H1 (cell line): Measurements from ENCODE around the gene OR10G2. TPM values are rescaled to one million over a fixed set of nuclear protein-coding genes. Genes with fewer than 3 reads are reported as not detected.

Experiments used
- CTCF ChIA-PET: fragments of 300-600 bp; sonication (Branson Sonifier 250); formaldehyde crosslinking; loops from one replicate; lab custom pipeline; 2021; ENCODE audit not compliant: partially characterized antibody; lab: Charles Lee
- POLR2A ChIA-PET: fragments of 300-600 bp; sonication (Branson Sonifier 250); formaldehyde crosslinking; loops from one replicate; lab custom pipeline; 2021; ENCODE audit warnings: inconsistent platforms; ENCODE audit not compliant: partially characterized antibody; lab: Charles Lee
- DNase-seq, 2 experiments: peaks; one replicate each; pipeline versions ENCODE4 v3.0.0 to v3.0.0-alpha.2; 2010 to 2022; ENCODE audit warnings: low spot score in 2 of 2, low read depth in 1 of 2, mixed read lengths in 1 of 2
- FAIRE-seq: peaks from 2 replicates; lab custom pipeline; 2011; peaks lifted over from hg19 to GRCh38; lab: Jason Lieb, UNC
- H2AFZ ChIP-seq: 2 replicates; pipeline ENCODE4 v1.8.1; 2012; ENCODE audit warnings: low read length, inconsistent platforms
- H2AK5ac ChIP-seq: 2 replicates; pipeline ENCODE4 v1.6.1; 2013; ENCODE audit warnings: low read depth, low read length
- H2BK120ac ChIP-seq: replicated peaks from 2 replicates; pipeline ENCODE3; 2013; ENCODE audit warnings: low read depth, low read length, inconsistent platforms
- H2BK12ac ChIP-seq: 2 replicates; pipeline ENCODE4 v1.6.1; 2013; ENCODE audit warnings: low read depth, low read length
- H2BK15ac ChIP-seq: 2 replicates; pipeline ENCODE4 v1.6.1; 2013; ENCODE audit warnings: low read length
- H2BK20ac ChIP-seq: 2 replicates; pipeline ENCODE4 v1.6.1; 2013; ENCODE audit warnings: low read length
- H2BK5ac ChIP-seq: 2 replicates; pipeline ENCODE4 v1.6.1; 2013; ENCODE audit warnings: low read depth, low read length
- H3K14ac ChIP-seq: 2 replicates; pipeline ENCODE4 v1.6.1; 2013; ENCODE audit warnings: inconsistent platforms; ENCODE audit not compliant: insufficient read length
- H3K18ac ChIP-seq: 2 replicates; pipeline ENCODE4 v1.6.1; 2013; ENCODE audit warnings: low read length; ENCODE audit errors: extremely low read depth
- H3K23ac ChIP-seq: 2 replicates; pipeline ENCODE4 v1.6.1; 2013; ENCODE audit warnings: inconsistent platforms; ENCODE audit not compliant: insufficient read length
- H3K23me2 ChIP-seq: 2 replicates; pipeline ENCODE4 v1.6.1; 2013; ENCODE audit warnings: low read depth, low read length
- H3K27ac ChIP-seq: 2 replicates; pipeline ENCODE4 v1.6.1; 2011; ENCODE audit warnings: low read depth, low read length, inconsistent platforms
- H3K27me3 ChIP-seq, 4 experiments: replicated peaks in 1 of 4; 1 replicate in 1 of 4; 2 replicates in 3 of 4; pipeline versions ENCODE4 v1.6.1 to v1.8.1; 2011 to 2013; ENCODE audit warnings: low read length in 3 of 4, mild to moderate bottlenecking in 3 of 4, inconsistent platforms in 2 of 4, mixed read lengths in 2 of 4, moderate library complexity in 1 of 4; ENCODE audit not compliant: control insufficient read depth in 3 of 4, insufficient read depth in 3 of 4; ENCODE audit errors: extremely low read depth in 1 of 4
- H3K36me3 ChIP-seq, 4 experiments: 2 replicates each; pipeline versions ENCODE4 v1.6.1 to v1.8.1; 2011 to 2013; ENCODE audit warnings: mild to moderate bottlenecking in 4 of 4, low read length in 3 of 4, moderate library complexity in 2 of 4, control low read depth in 1 of 4, inconsistent platforms in 1 of 4; ENCODE audit not compliant: insufficient read depth in 4 of 4, control insufficient read depth in 2 of 4
- H3K4ac ChIP-seq: replicated peaks from 2 replicates; pipeline ENCODE3; 2013; ENCODE audit warnings: low read length, low read depth, mixed read lengths, inconsistent platforms; ENCODE audit not compliant: insufficient read length
- H3K4me1 ChIP-seq, 4 experiments: replicated peaks in 1 of 4; 1 replicate in 1 of 4; 2 replicates in 3 of 4; pipeline versions ENCODE4 v1.6.1 to v1.8.1; 2011 to 2013; ENCODE audit warnings: low read length in 3 of 4, inconsistent platforms in 2 of 4, mixed read lengths in 1 of 4; ENCODE audit not compliant: insufficient read depth in 4 of 4, control insufficient read depth in 3 of 4
- H3K4me2 ChIP-seq, 2 experiments: 2 replicates each; pipeline versions ENCODE4 v1.6.1 to v1.8.1; 2011 to 2013; ENCODE audit warnings: low read depth in 2 of 2, low read length in 2 of 2, control low read depth in 1 of 2, inconsistent platforms in 1 of 2, mild to moderate bottlenecking in 1 of 2; ENCODE audit not compliant: insufficient read depth in 1 of 2
- H3K4me3 ChIP-seq, 4 experiments: fragments of 200-600, 300-600 bp in 1 of 4; sonication (generic), shearing (Covaris generic), sonication (Bioruptor Twin) in 1 of 4; 2 replicates each; pipeline versions ENCODE4 v1.5.1 to v1.8.1; 2011 to 2016; ENCODE audit warnings: low read length in 4 of 4, low read depth in 3 of 4, control low read depth in 2 of 4, inconsistent platforms in 2 of 4, mild to moderate bottlenecking in 2 of 4, mixed read lengths in 1 of 4, moderate library complexity in 1 of 4; ENCODE audit not compliant: insufficient read depth in 2 of 4; ENCODE audit errors: extremely low read depth in 1 of 4
- H3K56ac ChIP-seq: replicated peaks from 2 replicates; pipeline ENCODE3; 2013; ENCODE audit warnings: low read depth, mild to moderate bottlenecking, mixed read lengths, low read length, inconsistent platforms; ENCODE audit not compliant: insufficient read length
- H3K79me1 ChIP-seq: 2 replicates; pipeline ENCODE4 v1.6.1; 2013; ENCODE audit warnings: low read depth, low read length, control low read depth
- H3K79me2 ChIP-seq, 2 experiments: 2 replicates each; pipeline versions ENCODE4 v1.6.1 to v1.8.1; 2012 to 2013; ENCODE audit warnings: low read length in 2 of 2, mild to moderate bottlenecking in 2 of 2, inconsistent platforms in 1 of 2; ENCODE audit not compliant: insufficient read depth in 2 of 2, control insufficient read depth in 1 of 2
- H3K9ac ChIP-seq, 4 experiments: replicated peaks in 1 of 4; 1 replicate in 1 of 4; 2 replicates in 3 of 4; pipeline versions ENCODE4 v1.6.1 to v1.8.1; 2011 to 2013; ENCODE audit warnings: low read depth in 3 of 4, low read length in 3 of 4, control low read depth in 2 of 4, mild to moderate bottlenecking in 2 of 4, moderate library complexity in 2 of 4, inconsistent platforms in 1 of 4; ENCODE audit errors: extremely low read depth in 1 of 4
- H3K9me3 ChIP-seq, 2 experiments: 2 replicates each; pipeline versions ENCODE4 v1.6.1 to v1.8.1; 2012 to 2013; ENCODE audit warnings: mild to moderate bottlenecking in 2 of 2, moderate library complexity in 2 of 2, control low read depth in 1 of 2, inconsistent platforms in 1 of 2, low read depth in 1 of 2, low read length in 1 of 2, mixed read lengths in 1 of 2; ENCODE audit not compliant: insufficient read depth in 2 of 2
- H4K20me1 ChIP-seq, 2 experiments: replicated peaks in 1 of 2; 2 replicates each; pipeline versions ENCODE3 to v1.8.1; 2011 to 2013; ENCODE audit warnings: inconsistent platforms in 2 of 2, low read length in 2 of 2, mild to moderate bottlenecking in 1 of 2; ENCODE audit not compliant: insufficient read depth in 2 of 2, control insufficient read depth in 1 of 2
- H4K5ac ChIP-seq: 2 replicates; pipeline ENCODE4 v1.6.1; 2013; ENCODE audit warnings: low read length, low read depth, mixed read lengths, inconsistent platforms; ENCODE audit not compliant: insufficient read length
- H4K8ac ChIP-seq: 2 replicates; pipeline ENCODE4 v1.8.0; 2013; ENCODE audit warnings: mild to moderate bottlenecking, moderate library complexity, low read length, inconsistent platforms; ENCODE audit not compliant: insufficient read depth; ENCODE audit errors: extremely low read depth
- H4K91ac ChIP-seq: replicated peaks from 2 replicates; pipeline ENCODE3; 2013; ENCODE audit warnings: low read length, mixed read lengths, inconsistent platforms; ENCODE audit not compliant: insufficient read length
- ASH2L ChIP-seq: fragments of 200-600, 300-600 bp; sonication (generic); IDR thresholded peaks from one replicate; pipeline ENCODE4 v1.7.1; 2017; ENCODE audit warnings: low read length
- CREB1 ChIP-seq: IDR thresholded peaks from 2 replicates; pipeline ENCODE4 v1.6.1; 2012; ENCODE audit warnings: inconsistent platforms
- ZNF274 ChIP-seq: IDR thresholded peaks from 2 replicates; pipeline ENCODE4 v1.7.0; 2012; ENCODE audit warnings: low read length, borderline replicate concordance; ENCODE audit errors: extremely low read depth
- WGBS, 2 experiments: shearing (Covaris generic) in 1 of 2; methylation state at CpG; one replicate each; pipeline versions ENCODE4 v1.1.6 to v1.1.7; 2013 to 2015; ENCODE audit warnings: low lambda C conversion rate in 2 of 2, mixed read lengths in 2 of 2, inconsistent platforms in 1 of 2, low coverage in 1 of 2, missing lambda C conversion rate in 1 of 2; ENCODE audit not compliant: insufficient replicate concordance in 2 of 2, insufficient coverage in 1 of 2, insufficient read length in 1 of 2; ENCODE audit errors: extremely low coverage in 1 of 2, missing lambda C conversion rate in 1 of 2; 5-methylcytosine and 5-hydroxymethylcytosine counted together
- polyA plus RNA-seq, 7 experiments: library from polyadenylated mRNA; depleted of rRNA in 3 of 7; stranded (reverse) in 5 of 7; unstranded in 2 of 7; fragments of >200 nt in 5 of 7; fragments of 200-250 nt in 2 of 7; gene quantifications; 1 replicate in 5 of 7; 2 replicates in 1 of 7; 4 replicates in 1 of 7; pipeline versions ENCODE4 v1.2.1 to v1.2.3, GENCODE V29; 2011 to 2013; ENCODE audit warnings: missing spikeins in 2 of 7, mixed read lengths in 2 of 7
- total RNA-seq: library from RNA; stranded (reverse); fragmentation: NEBNext Ultra II Directional; extraction: Animal tissue kit (Norgen Biotek cat#: 25700); gene quantifications from 2 replicates; pipeline ENCODE4 v1.2.1, GENCODE V29; 2021
- TF ChIP-seq, protein P1 (sequence below): IDR thresholded peaks from 2 replicates; pipeline ENCODE4 v1.6.1; 2012; ENCODE audit warnings: inconsistent platforms

Gene OR10G2
- total and polyA plus RNA-seq, 2 of the 8 experiments (the other 6 are each of a cell fraction or from before 2014, with no cell fraction given), result not detected

DNA sequence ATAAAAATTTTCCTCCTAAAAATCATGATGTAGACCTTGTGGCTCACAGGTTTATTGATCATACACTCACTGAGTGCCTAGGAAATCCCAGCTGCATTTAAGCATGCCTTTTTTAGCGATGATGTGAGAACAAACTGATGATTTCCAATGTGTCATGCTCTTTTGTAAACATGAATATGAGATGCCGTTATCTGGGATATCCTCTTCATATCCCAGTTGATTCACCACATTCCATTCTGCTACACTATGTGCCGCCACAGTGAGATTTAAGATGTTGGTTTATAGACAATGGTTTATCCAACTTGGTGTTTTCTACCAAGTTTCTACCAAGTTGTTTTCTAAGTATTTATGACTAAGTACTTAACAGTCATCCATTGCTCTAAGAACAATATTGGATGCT, 33.6 kb upstream of the OR10G2 start:
- no peak overlapping the region for H3K18ac ChIP-seq
- H3K36me3 ChIP-seq, result no peaks in the 10 kb centered on the region
- H4K91ac ChIP-seq, result no peak overlapping the region
- H2AFZ ChIP-seq, result no peak overlapping the region
- H3K23me2 ChIP-seq, result no peaks in the 10 kb centered on the region
- DNase-seq (no peak), FAIRE-seq (no peak)
- no peaks in the 10 kb centered on the region for H3K9me3 ChIP-seq
- H4K8ac ChIP-seq, result no peak overlapping the region
- peaks cover 0 to 3% of the 10 kb centered on the region in 2 experiments; a peak in 1 of 4 replicates for H3K79me2 ChIP-seq
- no peak overlapping the region for H2AK5ac ChIP-seq
- H3K27me3 ChIP-seq, result no peaks in the 10 kb centered on the region; a peak in 1 of 7 replicates
- no peak overlapping the region for H2BK5ac ChIP-seq
- ChIA-PET POLR2A (no interaction called here), CTCF (no interaction called here)
- H3K4me1 ChIP-seq, result no peaks in the 10 kb centered on the region
- H3K4ac ChIP-seq, result no peak overlapping the region
- H3K4me3 ChIP-seq, result no peak overlapping the region
- no peak overlapping the region for H3K23ac ChIP-seq
- no peak overlapping the region for H4K5ac ChIP-seq
- no peak overlapping the region for H2BK20ac ChIP-seq
- no peak overlapping the region for H3K9ac ChIP-seq
- H3K14ac ChIP-seq, result no peak overlapping the region
- H3K56ac ChIP-seq, result no peak overlapping the region
- no peak overlapping the region for H3K4me2 ChIP-seq
- H2BK120ac ChIP-seq, result no peak overlapping the region
- 92% methylated on average over 3 of the region's 3 CpGs; no CpG with 5 or more reads in 1 of the 2 experiments for WGBS, 2 experiments
- no peaks in the 10 kb centered on the region for H3K79me1 ChIP-seq
- H4K20me1 ChIP-seq, result no peaks in the 10 kb centered on the region
- no peak overlapping the region for H3K27ac ChIP-seq
- no peak overlapping the region for H2BK12ac ChIP-seq
- no peak overlapping the region for H2BK15ac ChIP-seq
- TF ChIP-seq ZNF274, result no peak
- no peak for TF ChIP-seq ASH2L
- TF ChIP-seq, protein P1, sequence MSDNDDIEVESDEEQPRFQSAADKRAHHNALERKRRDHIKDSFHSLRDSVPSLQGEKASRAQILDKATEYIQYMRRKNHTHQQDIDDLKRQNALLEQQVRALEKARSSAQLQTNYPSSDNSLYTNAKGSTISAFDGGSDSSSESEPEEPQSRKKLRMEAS, result no peak
- no peak for TF ChIP-seq CREB1
